ENCODE data around the gene TMEM135.

DNA sequence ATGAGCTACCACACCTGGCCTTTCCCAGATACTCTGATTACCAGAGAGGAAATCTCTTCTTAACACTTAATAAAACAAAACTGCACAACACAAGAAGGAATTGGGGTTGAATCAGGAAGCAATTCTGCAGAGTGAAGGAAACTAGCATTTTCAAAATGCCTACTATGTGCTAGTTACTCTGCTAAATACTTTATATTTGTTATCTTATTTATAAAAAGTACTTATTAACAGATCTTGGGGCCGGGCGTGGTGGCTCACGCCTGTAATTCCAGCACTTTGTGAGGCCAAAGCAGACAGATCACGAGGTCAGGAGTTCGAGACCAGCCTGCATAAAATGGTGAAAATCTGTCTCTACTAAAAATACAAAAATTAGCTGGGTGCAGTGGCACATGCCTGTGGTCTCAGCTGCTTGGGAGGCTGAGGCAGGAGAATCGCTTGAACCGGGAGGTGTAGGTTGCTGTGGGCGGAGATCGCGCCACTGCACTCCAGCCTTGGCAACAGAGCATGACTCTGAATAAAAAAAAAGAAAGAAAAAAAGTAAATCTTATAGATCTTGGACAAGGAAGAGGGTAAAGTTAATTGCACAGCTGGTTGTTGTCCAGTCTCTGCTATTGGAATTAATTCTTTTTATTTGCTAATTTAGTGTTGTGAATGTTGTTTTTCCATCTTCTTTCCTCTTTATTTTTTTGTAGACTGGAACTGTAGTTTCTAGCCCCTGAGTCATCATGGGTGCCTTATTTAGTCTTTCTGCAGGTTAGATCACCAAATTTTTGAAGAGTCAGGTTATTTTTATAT lies 22.1 kb downstream of the TMEM135 start:
- TF ChIP-seq, protein P1, sequence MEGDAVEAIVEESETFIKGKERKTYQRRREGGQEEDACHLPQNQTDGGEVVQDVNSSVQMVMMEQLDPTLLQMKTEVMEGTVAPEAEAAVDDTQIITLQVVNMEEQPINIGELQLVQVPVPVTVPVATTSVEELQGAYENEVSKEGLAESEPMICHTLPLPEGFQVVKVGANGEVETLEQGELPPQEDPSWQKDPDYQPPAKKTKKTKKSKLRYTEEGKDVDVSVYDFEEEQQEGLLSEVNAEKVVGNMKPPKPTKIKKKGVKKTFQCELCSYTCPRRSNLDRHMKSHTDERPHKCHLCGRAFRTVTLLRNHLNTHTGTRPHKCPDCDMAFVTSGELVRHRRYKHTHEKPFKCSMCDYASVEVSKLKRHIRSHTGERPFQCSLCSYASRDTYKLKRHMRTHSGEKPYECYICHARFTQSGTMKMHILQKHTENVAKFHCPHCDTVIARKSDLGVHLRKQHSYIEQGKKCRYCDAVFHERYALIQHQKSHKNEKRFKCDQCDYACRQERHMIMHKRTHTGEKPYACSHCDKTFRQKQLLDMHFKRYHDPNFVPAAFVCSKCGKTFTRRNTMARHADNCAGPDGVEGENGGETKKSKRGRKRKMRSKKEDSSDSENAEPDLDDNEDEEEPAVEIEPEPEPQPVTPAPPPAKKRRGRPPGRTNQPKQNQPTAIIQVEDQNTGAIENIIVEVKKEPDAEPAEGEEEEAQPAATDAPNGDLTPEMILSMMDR (conservative IDR thresholded peaks at IDR 0.05; ENCODE audit: low read depth, low read length), result no peak
- no peak for TF ChIP-seq EZH2 (IDR thresholded peaks at IDR 0.05; ENCODE audit: borderline replicate concordance, low read depth, low read length, poor library complexity, severe bottlenecking)
